ENCODE measurements around the gene OTX1.

The OTX1 gene

GRCh38 chr2:63027220-63027619 is 23.4 kb upstream of the OTX1 start:
- H3K36me3 ChIP-seq (ENCODE audit: control insufficient read depth, insufficient read depth, low read length) = no peaks in the 10 kb centered on the region
- no peaks in the 10 kb centered on the region for H3K27me3 ChIP-seq (ENCODE audit: control insufficient read depth, insufficient read depth, low read length)
- H3K9me3 ChIP-seq (ENCODE audit: control insufficient read depth, low read length) = no peaks in the 10 kb centered on the region
- no peak overlapping the region for H3K9ac ChIP-seq (ENCODE audit: low read length)
- H3K4me3 ChIP-seq (ENCODE audit: low read length) = no peak overlapping the region
- no peaks in the 10 kb centered on the region for H3K4me1 ChIP-seq (ENCODE audit: control insufficient read depth, insufficient read depth, low read length)

GRCh38 chr2:63029058-63029457 is 21.6 kb upstream of the OTX1 start:
- Histone ChIP-seq H3K9me3 (ENCODE audit: control insufficient read depth, low read length) (no peaks in the 10 kb centered on the region), H3K4me3 (ENCODE audit: low read length) (no peak overlapping the region), H3K36me3 (ENCODE audit: control insufficient read depth, insufficient read depth, low read length) (no peaks in the 10 kb centered on the region), H3K4me1 (ENCODE audit: control insufficient read depth, insufficient read depth, low read length) (no peaks in the 10 kb centered on the region), H3K27me3 (ENCODE audit: control insufficient read depth, insufficient read depth, low read length) (no peaks in the 10 kb centered on the region), H3K9ac (ENCODE audit: low read length) (no peak overlapping the region)

GRCh38 chr2:63034526-63034925 is 16.1 kb upstream of the OTX1 start:
- H3K27me3 ChIP-seq (ENCODE audit: control insufficient read depth, insufficient read depth, low read length) = no peaks in the 10 kb centered on the region
- no peaks in the 10 kb centered on the region for H3K4me1 ChIP-seq (ENCODE audit: control insufficient read depth, insufficient read depth, low read length)
- H3K36me3 ChIP-seq (ENCODE audit: control insufficient read depth, insufficient read depth, low read length) = no peaks in the 10 kb centered on the region
- H3K4me3 ChIP-seq (ENCODE audit: low read length) = no peak overlapping the region
- H3K9me3 ChIP-seq (ENCODE audit: control insufficient read depth, low read length) = no peaks in the 10 kb centered on the region
- no peak overlapping the region for H3K9ac ChIP-seq (ENCODE audit: low read length)

GRCh38 chr2:63035169-63035568 is 15.5 kb upstream of the OTX1 start:
- Histone ChIP-seq H3K9me3 (ENCODE audit: control insufficient read depth, low read length) (no peaks in the 10 kb centered on the region), H3K36me3 (ENCODE audit: control insufficient read depth, insufficient read depth, low read length) (no peaks in the 10 kb centered on the region), H3K4me1 (ENCODE audit: control insufficient read depth, insufficient read depth, low read length) (no peaks in the 10 kb centered on the region), H3K27me3 (ENCODE audit: control insufficient read depth, insufficient read depth, low read length) (no peaks in the 10 kb centered on the region), H3K4me3 (ENCODE audit: low read length) (no peak overlapping the region), H3K9ac (ENCODE audit: low read length) (no peak overlapping the region)

- H3K27me3 ChIP-seq (ENCODE audit: control insufficient read depth, insufficient read depth, low read length) = no peaks in the 10 kb centered on the region
Observed at GRCh38 chr2:63035660-63036059, 15.0 kb upstream of the OTX1 start.

GRCh38 chr2:63038034-63038433 is 12.6 kb upstream of the OTX1 start:
- H3K36me3 ChIP-seq (ENCODE audit: control insufficient read depth, insufficient read depth, low read length) = no peaks in the 10 kb centered on the region
- no peaks in the 10 kb centered on the region for H3K27me3 ChIP-seq (ENCODE audit: control insufficient read depth, insufficient read depth, low read length)
- H3K9me3 ChIP-seq (ENCODE audit: control insufficient read depth, low read length) = no peaks in the 10 kb centered on the region
- no peak overlapping the region for H3K9ac ChIP-seq (ENCODE audit: low read length)
- H3K4me3 ChIP-seq (ENCODE audit: low read length) = no peak overlapping the region
- H3K4me1 ChIP-seq (ENCODE audit: control insufficient read depth, insufficient read depth, low read length) = no peaks in the 10 kb centered on the region

More at GRCh38 chr2:63035660-63036059, 15.0 kb upstream of the OTX1 start:
- Histone ChIP-seq H3K4me1 (ENCODE audit: control insufficient read depth, insufficient read depth, low read length) (no peaks in the 10 kb centered on the region), H3K9ac (ENCODE audit: low read length) (no peak overlapping the region), H3K36me3 (ENCODE audit: control insufficient read depth, insufficient read depth, low read length) (no peaks in the 10 kb centered on the region), H3K4me3 (ENCODE audit: low read length) (no peak overlapping the region), H3K9me3 (ENCODE audit: control insufficient read depth, low read length) (no peaks in the 10 kb centered on the region)

GRCh38 chr2:63040586-63040985 is 10.0 kb upstream of the OTX1 start:
- Histone ChIP-seq H3K36me3 (ENCODE audit: control insufficient read depth, insufficient read depth, low read length) (no peaks in the 10 kb centered on the region), H3K4me3 (ENCODE audit: low read length) (no peak overlapping the region), H3K27me3 (ENCODE audit: control insufficient read depth, insufficient read depth, low read length) (no peaks in the 10 kb centered on the region), H3K4me1 (ENCODE audit: control insufficient read depth, insufficient read depth, low read length) (no peaks in the 10 kb centered on the region), H3K9ac (ENCODE audit: low read length) (no peak overlapping the region), H3K9me3 (ENCODE audit: control insufficient read depth, low read length) (no peaks in the 10 kb centered on the region)

- no peaks in the 10 kb centered on the region for H3K9me3 ChIP-seq (ENCODE audit: control insufficient read depth, low read length)
- no peak overlapping the region for H3K9ac ChIP-seq (ENCODE audit: low read length)
- H3K27me3 ChIP-seq (ENCODE audit: control insufficient read depth, insufficient read depth, low read length) = no peaks in the 10 kb centered on the region
Observed at GRCh38 chr2:63041592-63041991, 9.0 kb upstream of the OTX1 start.

GRCh38 chr2:63044362-63045327 is 6.0 kb upstream of the OTX1 start:
- Histone ChIP-seq H3K4me1 (ENCODE audit: control insufficient read depth, insufficient read depth, low read length) (peaks cover 26% of the 10 kb centered on the region), H3K36me3 (ENCODE audit: control insufficient read depth, insufficient read depth, low read length) (no peaks in the 10 kb centered on the region), H3K27me3 (ENCODE audit: control insufficient read depth, insufficient read depth, low read length) (peaks cover 30% of the 10 kb centered on the region), H3K9me3 (ENCODE audit: control insufficient read depth, low read length) (no peaks in the 10 kb centered on the region), H3K9ac (ENCODE audit: low read length) (no peak overlapping the region), H3K4me3 (ENCODE audit: low read length) (no peak overlapping the region)

More at GRCh38 chr2:63041592-63041991, 9.0 kb upstream of the OTX1 start:
- Histone ChIP-seq H3K4me1 (ENCODE audit: control insufficient read depth, insufficient read depth, low read length) (no peaks in the 10 kb centered on the region), H3K36me3 (ENCODE audit: control insufficient read depth, insufficient read depth, low read length) (no peaks in the 10 kb centered on the region), H3K4me3 (ENCODE audit: low read length) (no peak overlapping the region)

- Histone ChIP-seq H3K36me3 (ENCODE audit: control insufficient read depth, insufficient read depth, low read length) (no peaks in the 10 kb centered on the region), H3K9ac (ENCODE audit: low read length) (no peak overlapping the region), H3K4me1 (ENCODE audit: control insufficient read depth, insufficient read depth, low read length) (peaks cover 36% of the 10 kb centered on the region), H3K9me3 (ENCODE audit: control insufficient read depth, low read length) (no peaks in the 10 kb centered on the region), H3K27me3 (ENCODE audit: control insufficient read depth, insufficient read depth, low read length) (peaks cover 48% of the 10 kb centered on the region), H3K4me3 (ENCODE audit: low read length) (no peak overlapping the region)
Observed at GRCh38 chr2:63046552-63046951, 4.1 kb upstream of the OTX1 start.

GRCh38 chr2:63046961-63047320 is 3.7 kb upstream of the OTX1 start:
- Histone ChIP-seq H3K9ac (ENCODE audit: low read length) (no peak overlapping the region), H3K36me3 (ENCODE audit: control insufficient read depth, insufficient read depth, low read length) (no peaks in the 10 kb centered on the region), H3K27me3 (ENCODE audit: control insufficient read depth, insufficient read depth, low read length) (peaks cover 52% of the 10 kb centered on the region), H3K9me3 (ENCODE audit: control insufficient read depth, low read length) (no peaks in the 10 kb centered on the region), H3K4me3 (ENCODE audit: low read length) (no peak overlapping the region), H3K4me1 (ENCODE audit: control insufficient read depth, insufficient read depth, low read length) (peaks cover 36% of the 10 kb centered on the region)

GRCh38 chr2:63047321-63048279 is 3.0 kb upstream of the OTX1 start:
- peaks cover 58% of the 10 kb centered on the region for H3K27me3 ChIP-seq (ENCODE audit: control insufficient read depth, insufficient read depth, low read length)
- no peak overlapping the region for H3K9ac ChIP-seq (ENCODE audit: low read length)
- no peak overlapping the region for H3K4me3 ChIP-seq (ENCODE audit: low read length)
- no peaks in the 10 kb centered on the region for H3K9me3 ChIP-seq (ENCODE audit: control insufficient read depth, low read length)
- no peaks in the 10 kb centered on the region for H3K36me3 ChIP-seq (ENCODE audit: control insufficient read depth, insufficient read depth, low read length)
- peaks cover 36% of the 10 kb centered on the region for H3K4me1 ChIP-seq (ENCODE audit: control insufficient read depth, insufficient read depth, low read length)

Data from mucosa of stomach (tissue), 1 donor.